Astrocyte of the cerebellum (primary cell): ENCODE measurements around the gene DPYD.

Experiments used
- DNase-seq: peaks from one replicate; pipeline ENCODE4 v3.0.0-alpha.2; 2011; ENCODE audit warnings: low read depth
- H3K4me3 ChIP-seq: 2 replicates; pipeline ENCODE4 v1.5.1; 2011; ENCODE audit warnings: mild to moderate bottlenecking, low read depth, low read length, moderate library complexity
- in situ Hi-C: cut with HindIII; loops from 2 replicates; pipeline ENCODE4 v1.10.0; 2017; ENCODE audit warnings: low sequenced_read_pairs
- TF ChIP-seq, protein P1 (sequence below): IDR thresholded peaks from 2 replicates; pipeline ENCODE4 v1.5.1; 2012; ENCODE audit warnings: low read length, low read depth, moderate library complexity, mild to moderate bottlenecking; ENCODE audit errors: missing control alignments

The DPYD gene

DNA sequence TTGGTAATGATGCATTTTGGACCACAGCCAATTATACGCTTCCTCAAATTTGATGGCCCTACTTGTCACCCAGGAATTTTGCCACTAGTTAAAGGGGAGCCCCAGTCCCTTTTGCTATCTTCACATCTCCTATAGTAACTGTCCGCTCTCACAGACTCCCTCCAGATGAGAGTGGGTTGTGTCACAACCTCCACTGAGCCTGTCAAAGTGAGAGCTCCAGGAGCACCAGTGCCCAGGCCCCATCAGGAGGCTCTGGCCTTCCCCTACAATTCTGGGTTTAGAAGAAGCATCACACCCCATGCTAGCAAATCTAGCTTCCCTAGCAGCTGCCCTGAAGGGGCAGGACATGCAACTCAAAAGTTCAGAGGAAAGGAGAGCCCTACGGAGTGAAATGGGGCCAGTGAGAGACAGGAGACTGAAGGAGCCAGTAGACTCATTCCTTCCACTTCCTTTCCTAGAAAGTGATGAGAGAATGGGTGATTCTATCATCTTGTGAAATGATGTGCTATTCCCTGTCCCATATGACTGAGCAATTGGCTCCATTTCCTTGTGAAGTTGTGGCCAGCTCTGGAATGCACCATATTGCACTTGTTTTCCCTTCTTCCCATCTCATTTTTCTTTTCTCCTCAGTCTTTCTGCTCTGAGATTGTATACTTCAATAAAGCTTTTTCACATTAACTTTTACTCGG, 541.3 kb downstream of the DPYD start:
- TF ChIP-seq, protein P1, sequence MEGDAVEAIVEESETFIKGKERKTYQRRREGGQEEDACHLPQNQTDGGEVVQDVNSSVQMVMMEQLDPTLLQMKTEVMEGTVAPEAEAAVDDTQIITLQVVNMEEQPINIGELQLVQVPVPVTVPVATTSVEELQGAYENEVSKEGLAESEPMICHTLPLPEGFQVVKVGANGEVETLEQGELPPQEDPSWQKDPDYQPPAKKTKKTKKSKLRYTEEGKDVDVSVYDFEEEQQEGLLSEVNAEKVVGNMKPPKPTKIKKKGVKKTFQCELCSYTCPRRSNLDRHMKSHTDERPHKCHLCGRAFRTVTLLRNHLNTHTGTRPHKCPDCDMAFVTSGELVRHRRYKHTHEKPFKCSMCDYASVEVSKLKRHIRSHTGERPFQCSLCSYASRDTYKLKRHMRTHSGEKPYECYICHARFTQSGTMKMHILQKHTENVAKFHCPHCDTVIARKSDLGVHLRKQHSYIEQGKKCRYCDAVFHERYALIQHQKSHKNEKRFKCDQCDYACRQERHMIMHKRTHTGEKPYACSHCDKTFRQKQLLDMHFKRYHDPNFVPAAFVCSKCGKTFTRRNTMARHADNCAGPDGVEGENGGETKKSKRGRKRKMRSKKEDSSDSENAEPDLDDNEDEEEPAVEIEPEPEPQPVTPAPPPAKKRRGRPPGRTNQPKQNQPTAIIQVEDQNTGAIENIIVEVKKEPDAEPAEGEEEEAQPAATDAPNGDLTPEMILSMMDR: no peak
- DNase-seq: no peak
- in situ Hi-C loops: no loop called here
- no peak overlapping the region for H3K4me3 ChIP-seq

DNA sequence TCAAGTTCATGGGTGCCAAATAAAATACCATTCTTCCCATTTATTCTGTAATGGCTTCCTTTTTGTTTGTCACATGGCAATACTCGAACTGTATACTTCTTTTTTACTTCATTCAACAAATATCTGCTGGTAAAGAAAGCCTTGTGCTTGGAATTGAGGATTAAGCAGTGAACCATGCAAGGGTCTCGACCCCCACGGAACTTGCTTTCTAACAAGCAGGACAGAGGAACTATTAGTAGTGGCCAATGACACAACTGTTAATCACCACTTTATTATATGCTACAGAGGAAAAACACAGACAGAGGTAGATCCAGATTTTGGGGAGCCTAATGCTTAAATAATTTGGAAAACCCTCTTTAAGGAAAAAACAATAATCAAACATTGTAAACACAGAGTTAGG, 542.2 kb downstream of the DPYD start:
- in situ Hi-C loops: no loop called here
- TF ChIP-seq, protein P1: no peak
- no peak overlapping the region for H3K4me3 ChIP-seq
- DNase-seq: no peak

DNA sequence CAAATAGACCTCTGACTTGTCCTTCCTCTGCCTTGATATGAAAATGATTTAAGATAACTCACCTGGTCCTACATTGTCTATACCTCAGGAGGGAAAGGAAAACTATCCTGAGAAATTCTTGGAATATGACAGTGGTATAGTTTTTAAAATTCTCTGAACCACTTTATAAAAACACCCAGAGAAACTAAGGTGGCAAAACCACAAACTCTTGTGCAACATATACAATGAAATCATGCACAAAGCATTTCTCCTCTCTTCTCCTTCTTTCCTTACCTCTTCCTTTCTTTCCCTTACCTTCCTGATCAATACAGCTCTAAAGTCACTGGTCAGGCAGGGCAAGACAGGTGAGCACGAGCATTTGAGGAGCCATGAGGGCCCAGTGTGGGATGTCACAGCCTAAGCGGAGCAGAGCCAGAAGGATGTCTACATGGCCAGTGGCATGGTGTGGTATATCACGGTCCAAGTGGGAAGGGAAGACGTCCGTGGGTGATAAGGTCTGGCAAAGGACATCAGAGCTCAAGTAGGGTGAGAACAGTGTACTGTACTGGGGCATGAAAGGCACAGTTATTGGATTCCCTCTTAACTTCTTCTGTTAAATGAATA, 543.3 kb downstream of the DPYD start:
- DNase-seq: no peak
- TF ChIP-seq, protein P1: no peak
- H3K4me3 ChIP-seq: no peak overlapping the region
- in situ Hi-C loops: no loop called here

DNA sequence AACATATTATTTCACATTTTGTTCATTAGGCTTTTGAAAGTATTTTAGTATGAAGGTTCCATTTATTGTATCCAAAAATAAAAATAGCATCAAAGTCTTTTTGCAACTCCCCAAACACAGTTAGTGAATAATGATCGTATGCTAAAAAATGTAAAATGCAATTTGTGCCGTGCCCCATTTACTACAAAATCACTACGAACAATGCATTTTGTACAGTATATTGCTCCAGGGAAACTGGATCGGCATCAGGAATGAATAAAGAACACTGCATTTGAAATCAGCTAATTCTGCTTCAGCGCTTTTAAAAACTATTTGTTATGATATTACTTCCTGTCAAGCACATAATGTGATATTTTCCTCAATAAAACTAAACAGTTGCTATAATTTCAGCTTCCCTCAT, 547.8 kb downstream of the DPYD start:
- TF ChIP-seq, protein P1: no peak
- no peak overlapping the region for H3K4me3 ChIP-seq
- in situ Hi-C loops: no loop called here
- DNase-seq: no peak

DNA sequence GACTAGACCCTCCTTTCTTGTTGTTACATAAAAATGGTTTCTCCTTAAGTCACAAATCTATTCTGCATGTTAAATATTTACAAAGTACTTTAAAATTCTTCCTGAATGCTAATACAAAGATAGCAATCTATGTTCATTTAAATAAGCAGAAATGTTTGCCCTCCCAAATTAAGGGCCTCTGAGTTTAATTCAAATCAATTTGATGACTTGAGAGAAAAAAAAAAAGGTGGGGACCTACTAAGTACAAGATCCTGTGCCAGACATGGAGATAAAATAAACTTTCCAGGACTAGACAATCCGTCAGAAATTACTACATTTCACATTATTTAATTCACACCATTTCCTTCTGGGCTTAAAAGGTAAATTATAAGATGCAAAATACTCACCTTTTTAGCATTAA, 548.3 kb downstream of the DPYD start:
- in situ Hi-C loops: no loop called here
- TF ChIP-seq, protein P1: no peak
- H3K4me3 ChIP-seq: no peak overlapping the region
- no peak for DNase-seq

DNA sequence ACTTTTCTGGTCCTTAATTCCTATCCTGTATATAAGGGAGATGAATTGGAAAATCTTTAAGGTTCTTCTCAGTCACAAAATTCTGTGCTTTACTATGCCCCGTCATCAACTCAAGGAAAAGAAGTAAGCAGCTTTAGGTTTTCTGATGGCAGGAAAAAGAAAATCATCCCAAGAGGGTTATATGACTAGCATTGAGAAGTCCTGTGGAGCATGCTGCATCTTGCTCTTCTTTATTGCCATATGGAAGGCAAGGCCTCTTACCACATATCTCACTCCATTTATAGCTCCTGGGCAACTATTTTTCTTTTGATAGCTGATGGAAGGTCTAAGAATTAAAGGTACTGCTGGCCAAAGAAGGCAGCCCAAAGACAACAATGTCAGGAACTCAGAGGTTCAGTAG, 552.5 kb downstream of the DPYD start:
- no peak overlapping the region for H3K4me3 ChIP-seq
- DNase-seq: no peak
- TF ChIP-seq, protein P1: no peak
- in situ Hi-C loops: no loop called here
